A673 (cell line): Measurements from ENCODE around the gene HSD17B14. TPM values are rescaled to one million over a fixed set of nuclear protein-coding genes. Genes with fewer than 3 reads are reported as not detected.

Experiments
- BruUV-seq: library from RNA; stranded (reverse); fragments of 400-500 nt; replicated peaks from 2 replicates; lab custom pipeline; 2021; lab: Mats Ljungman, UMichigan
- CTCF ChIA-PET: fragments of 300-600 bp; sonication (Branson Sonifier 250); formaldehyde crosslinking; loops from one replicate; lab custom pipeline; 2022; ENCODE audit warnings: antibody characterized with exemption; lab: Charles Lee
- POLR2A ChIA-PET: fragments of 300-600 bp; sonication (Branson Sonifier 250); formaldehyde crosslinking; loops from one replicate; lab custom pipeline; 2022; ENCODE audit warnings: antibody characterized with exemption; ENCODE audit not compliant: low non-redundant PET; lab: Charles Lee
- DNase-seq: peaks from one replicate; pipeline ENCODE4 v3.0.0-alpha.2; 2015; ENCODE audit warnings: low spot score
- H3K27ac ChIP-seq: fragments of 200-600 bp; sonication (generic); 2 replicates; pipeline ENCODE4 v1.5.1; 2016; ENCODE audit warnings: mixed run types, low read depth, mild to moderate bottlenecking, mixed read lengths, antibody characterized with exemption, low read length; ENCODE audit not compliant: poor library complexity, severe bottlenecking
- H3K27me3 ChIP-seq: fragments of 200-600 bp; sonication (generic); replicated peaks from 2 replicates; pipeline ENCODE4 v1.6.1; 2017; ENCODE audit warnings: mixed run types, low read depth, mild to moderate bottlenecking, mixed read lengths, antibody characterized with exemption, low read length; ENCODE audit not compliant: insufficient read depth, poor library complexity
- H3K36me3 ChIP-seq: fragments of 200-600 bp; sonication (generic); 2 replicates; pipeline ENCODE4 v1.6.1; 2016; ENCODE audit warnings: mixed run types, mild to moderate bottlenecking, mixed read lengths, antibody characterized with exemption, low read length; ENCODE audit not compliant: insufficient read depth, poor library complexity, severe bottlenecking
- H3K4me1 ChIP-seq: fragments of 200-600 bp; sonication (generic); 2 replicates; pipeline ENCODE4 v1.6.1; 2017; ENCODE audit warnings: mixed run types, mild to moderate bottlenecking, mixed read lengths, antibody characterized with exemption, low read length; ENCODE audit not compliant: insufficient read depth, poor library complexity, severe bottlenecking
- H3K4me3 ChIP-seq: fragments of 200-600 bp; sonication (generic); 2 replicates; pipeline ENCODE4 v1.5.1; 2016; ENCODE audit warnings: low read depth, mixed run types, mild to moderate bottlenecking, mixed read lengths, low read length; ENCODE audit not compliant: poor library complexity, severe bottlenecking
- H3K9me3 ChIP-seq: fragments of 200-600 bp; sonication (generic); 2 replicates; pipeline ENCODE4 v1.6.1; 2016; ENCODE audit warnings: mixed run types, low read depth, mild to moderate bottlenecking, mixed read lengths, antibody characterized with exemption, low read length; ENCODE audit not compliant: poor library complexity, severe bottlenecking
- EZH2 ChIP-seq: fragments of 200-600 bp; sonication (generic); IDR thresholded peaks from 2 replicates; pipeline ENCODE4 v1.6.1; 2017; ENCODE audit warnings: borderline replicate concordance, low read depth, mild to moderate bottlenecking, mixed read lengths, antibody characterized with exemption, low read length; ENCODE audit not compliant: poor library complexity, severe bottlenecking
- intact Hi-C: fragments of 100-400 bp; cut with micrococcal nuclease; formaldehyde crosslinking; loops from one replicate; pipeline ENCODE4 v1.10.0; 2022; ENCODE audit not compliant: unreplicated experiment
- total RNA-seq: library from RNA; stranded (reverse); gene quantifications from 2 replicates; pipeline ENCODE4 v1.2.3, GENCODE V29; 2021
- TF ChIP-seq, protein P1 (sequence below): fragments of 300-800, 200-600 bp; sonication (generic); conservative IDR thresholded peaks from 2 replicates; pipeline ENCODE4 v1.5.1; 2017; ENCODE audit warnings: low read depth, mild to moderate bottlenecking, antibody characterized with exemption, low read length, moderate library complexity, mixed read lengths

HSD17B14 gene
- total RNA-seq, 1 experiment from 2014 or later: 2.0 TPM

DNA sequence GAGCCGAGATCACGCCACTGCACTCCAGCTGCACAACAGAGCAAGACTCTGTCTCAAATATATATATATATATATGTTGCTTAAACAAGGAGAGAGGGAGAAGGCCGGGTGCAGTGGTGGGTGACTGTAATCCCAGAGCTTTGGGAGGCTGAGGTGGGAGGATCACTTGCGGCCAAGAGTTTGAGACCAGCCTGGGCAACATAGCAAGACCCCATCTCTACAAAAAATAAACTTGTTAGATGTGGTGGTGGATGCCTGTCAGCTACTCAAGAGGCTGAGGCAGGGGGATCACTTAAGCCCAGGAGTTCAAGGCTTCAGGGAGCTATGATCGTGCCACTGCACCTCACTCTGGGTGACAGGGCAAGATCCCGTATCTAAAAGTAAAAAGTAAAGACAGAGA, 5.3 kb upstream of the HSD17B14 start:
- H3K4me1 ChIP-seq: peaks cover 4% of the 10 kb centered on the region
- BruUV-seq: no TSS peak
- intact Hi-C loops: no loop called here
- CTCF ChIA-PET: interaction anchor here (0.6 to 2.2 kb wide), 4 partner anchors 46 to 543 kb away, joined by 4 to 19 read pairs (median 6); no protein-coding TSS in a partner anchor
- no peak overlapping the region for H3K27ac ChIP-seq
- DNase-seq: no peak
- peaks cover 11% of the 10 kb centered on the region for H3K36me3 ChIP-seq
- TF ChIP-seq, protein P1, sequence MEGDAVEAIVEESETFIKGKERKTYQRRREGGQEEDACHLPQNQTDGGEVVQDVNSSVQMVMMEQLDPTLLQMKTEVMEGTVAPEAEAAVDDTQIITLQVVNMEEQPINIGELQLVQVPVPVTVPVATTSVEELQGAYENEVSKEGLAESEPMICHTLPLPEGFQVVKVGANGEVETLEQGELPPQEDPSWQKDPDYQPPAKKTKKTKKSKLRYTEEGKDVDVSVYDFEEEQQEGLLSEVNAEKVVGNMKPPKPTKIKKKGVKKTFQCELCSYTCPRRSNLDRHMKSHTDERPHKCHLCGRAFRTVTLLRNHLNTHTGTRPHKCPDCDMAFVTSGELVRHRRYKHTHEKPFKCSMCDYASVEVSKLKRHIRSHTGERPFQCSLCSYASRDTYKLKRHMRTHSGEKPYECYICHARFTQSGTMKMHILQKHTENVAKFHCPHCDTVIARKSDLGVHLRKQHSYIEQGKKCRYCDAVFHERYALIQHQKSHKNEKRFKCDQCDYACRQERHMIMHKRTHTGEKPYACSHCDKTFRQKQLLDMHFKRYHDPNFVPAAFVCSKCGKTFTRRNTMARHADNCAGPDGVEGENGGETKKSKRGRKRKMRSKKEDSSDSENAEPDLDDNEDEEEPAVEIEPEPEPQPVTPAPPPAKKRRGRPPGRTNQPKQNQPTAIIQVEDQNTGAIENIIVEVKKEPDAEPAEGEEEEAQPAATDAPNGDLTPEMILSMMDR: no peak
- no peak for TF ChIP-seq EZH2
- no peaks in the 10 kb centered on the region for H3K9me3 ChIP-seq
- no peak overlapping the region for H3K4me3 ChIP-seq
- POLR2A ChIA-PET: no interaction called here
- no peaks in the 10 kb centered on the region for H3K27me3 ChIP-seq

DNA sequence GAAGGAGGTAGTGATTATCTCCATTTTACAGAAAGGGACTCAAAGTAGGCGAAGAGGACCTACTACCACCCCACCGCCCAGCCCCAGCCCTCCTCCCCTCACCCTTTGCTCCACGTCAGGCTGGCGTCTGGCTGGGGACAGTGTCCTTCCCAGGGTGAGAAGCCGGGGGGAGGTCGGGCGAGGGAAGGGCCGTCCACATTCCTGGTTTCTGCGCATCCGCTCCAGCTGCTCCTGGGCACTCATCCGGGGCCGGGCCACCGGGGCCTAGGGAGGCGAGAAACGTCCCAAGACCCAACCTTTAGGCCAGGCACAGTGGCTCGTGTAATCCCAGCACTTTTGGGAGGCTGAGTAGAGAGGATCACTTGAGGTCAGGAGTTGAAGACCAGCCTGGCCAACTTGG, 4.8 kb upstream of the HSD17B14 start:
- DNase-seq: no peak
- no TSS peak for BruUV-seq
- Histone ChIP-seq H3K36me3 (peaks cover 11% of the 10 kb centered on the region), H3K9me3 (no peaks in the 10 kb centered on the region), H3K4me1 (peaks cover 10% of the 10 kb centered on the region), H3K27me3 (no peaks in the 10 kb centered on the region), H3K4me3 (no peak overlapping the region), H3K27ac (no peak overlapping the region)
- ChIA-PET CTCF (interaction anchor here (1.2 kb wide), 1 partner anchor 53 kb away, joined by 5 read pairs; no protein-coding TSS in a partner anchor), POLR2A (no interaction called here)
- intact Hi-C loops: no loop called here
- TF ChIP-seq EZH2: no peak
- TF ChIP-seq, protein P1: no peak

DNA sequence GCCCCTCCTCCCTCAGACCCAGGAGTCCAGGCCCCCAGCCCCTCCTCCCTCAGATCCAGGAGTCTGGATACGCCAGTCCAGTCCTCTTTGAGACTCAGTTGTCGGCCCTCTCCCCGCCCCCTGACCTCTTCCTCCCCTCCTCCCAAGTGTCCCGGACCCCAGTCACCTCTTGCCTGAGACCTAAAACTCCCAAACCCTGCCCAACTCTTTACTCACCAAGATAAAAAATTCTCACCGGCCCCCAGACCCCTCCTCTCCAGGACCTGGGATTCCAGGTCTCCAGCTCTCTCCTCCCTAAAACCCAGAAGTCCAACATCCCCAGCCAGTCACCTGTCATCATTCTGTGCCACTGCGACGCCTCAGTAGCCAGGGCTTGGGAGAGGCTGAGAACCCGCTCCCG, 1.4 kb upstream of the HSD17B14 start:
- Histone ChIP-seq H3K4me1 (peaks cover 13% of the 10 kb centered on the region), H3K4me3 (peak overlapping the region; percentile 41), H3K36me3 (no peaks in the 10 kb centered on the region), H3K27ac (no peak overlapping the region), H3K9me3 (no peaks in the 10 kb centered on the region), H3K27me3 (no peaks in the 10 kb centered on the region)
- intact Hi-C loops: loop anchor here (2.0 to 5.0 kb wide), 2 partner anchors 49 to 190 kb away; partner anchors contain the start of gene CA11
- ChIA-PET CTCF (interaction anchor here (0.6 to 2.0 kb wide), 5 partner anchors 36 to 140 kb away, joined by 3 to 16 read pairs (median 6); no protein-coding TSS in a partner anchor), POLR2A (interaction anchor here (0.6 kb wide), 1 partner anchor 10 kb away, joined by 3 read pairs; no protein-coding TSS in a partner anchor)
- TF ChIP-seq, protein P1: no peak
- no peak for TF ChIP-seq EZH2
- DNase-seq: no peak
- BruUV-seq: no TSS peak
